Erythroblast (primary cell): ENCODE data around the gene CCNE1.

Experiments used
- GATA1 ChIP-seq: IDR thresholded peaks from 2 replicates; pipeline ENCODE4 v1.6.1; 2011; ENCODE audit warnings: low read depth, mild to moderate bottlenecking, control low read depth, low read length, moderate library complexity
- POLR2A ChIP-seq: IDR thresholded peaks from 2 replicates; pipeline ENCODE4 v1.6.1; 2011; ENCODE audit warnings: mild to moderate bottlenecking, low read length

DNA sequence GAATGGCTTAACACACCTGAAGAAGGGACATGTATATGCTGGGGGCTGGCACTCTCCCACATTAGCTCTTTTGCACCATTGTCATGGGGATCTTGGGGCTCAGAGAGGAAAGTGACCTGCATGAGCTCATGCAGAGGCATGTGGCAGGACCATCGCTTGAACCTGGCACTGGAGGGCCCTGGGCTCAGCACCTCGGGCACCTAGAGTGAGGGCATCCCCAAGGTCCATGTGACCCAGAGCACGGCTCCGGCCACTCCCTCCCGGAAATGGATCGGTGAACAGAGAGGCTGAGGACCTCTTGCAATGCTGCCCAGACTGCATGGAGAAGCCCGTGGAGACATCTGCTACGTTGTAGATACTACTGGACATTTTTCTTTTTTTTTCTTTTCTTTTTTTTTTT, 38.6 kb upstream of the CCNE1 start:
- TF ChIP-seq POLR2A (no peak), GATA1 (no peak)
